ENCODE results near the gene OR9Q1. TPM values are rescaled to one million over a fixed set of nuclear protein-coding genes. Genes with fewer than 3 reads are reported as not detected.
A peak's percentile ranks its signal among the peaks of the same experiment; 100 is the strongest.

The OR9Q1 gene
- total RNA-seq, 1 donor from 2014 or later: not detected

DNA sequence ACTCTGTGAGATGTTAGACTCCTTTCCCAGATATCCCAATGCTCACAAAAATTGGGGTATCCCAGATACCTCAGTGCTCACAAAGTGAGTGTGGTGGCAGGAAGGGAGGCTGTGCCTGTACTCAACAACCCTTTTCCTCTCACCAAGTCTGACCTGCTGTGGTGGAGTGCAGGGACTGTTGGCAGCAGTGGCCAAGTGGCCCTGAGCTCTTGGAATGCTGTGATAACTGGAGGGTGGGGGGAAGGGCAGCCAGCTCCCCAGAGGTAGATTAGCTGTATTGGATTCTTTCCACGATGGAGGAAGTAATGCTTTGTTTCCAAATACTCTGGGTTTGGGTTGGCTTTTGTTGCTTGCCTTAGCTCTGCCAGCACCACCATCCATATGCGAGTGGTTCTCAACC is 46.0 kb upstream of the OR9Q1 start:
- Histone ChIP-seq H4K20me1 (ENCODE audit: low read depth) (no peaks in the 10 kb centered on the region), H3K79me2 (ENCODE audit: low read depth) (no peaks in the 10 kb centered on the region), H3K36me3 (no peaks in the 10 kb centered on the region), H3F3A (ENCODE audit: low read depth) (no peaks in the 10 kb centered on the region), H3K4me3 (no peak overlapping the region), H3K9me3 (ENCODE audit: low read depth) (no peaks in the 10 kb centered on the region), H3K27me3 (no peaks in the 10 kb centered on the region), H3K4me2 (peak overlapping the region; percentile 17), H2AFZ (replicated peaks) (no peak overlapping the region), H3K27ac (no peak overlapping the region), H3K4me1 (peaks cover 16% of the 10 kb centered on the region), H3K9ac (no peak overlapping the region)
- TF ChIP-seq EZH2phosphoT487 (IDR thresholded peaks at IDR 0.05) (no peak), EZH2 (IDR thresholded peaks at IDR 0.05) (no peak)
- TF ChIP-seq, protein P1, sequence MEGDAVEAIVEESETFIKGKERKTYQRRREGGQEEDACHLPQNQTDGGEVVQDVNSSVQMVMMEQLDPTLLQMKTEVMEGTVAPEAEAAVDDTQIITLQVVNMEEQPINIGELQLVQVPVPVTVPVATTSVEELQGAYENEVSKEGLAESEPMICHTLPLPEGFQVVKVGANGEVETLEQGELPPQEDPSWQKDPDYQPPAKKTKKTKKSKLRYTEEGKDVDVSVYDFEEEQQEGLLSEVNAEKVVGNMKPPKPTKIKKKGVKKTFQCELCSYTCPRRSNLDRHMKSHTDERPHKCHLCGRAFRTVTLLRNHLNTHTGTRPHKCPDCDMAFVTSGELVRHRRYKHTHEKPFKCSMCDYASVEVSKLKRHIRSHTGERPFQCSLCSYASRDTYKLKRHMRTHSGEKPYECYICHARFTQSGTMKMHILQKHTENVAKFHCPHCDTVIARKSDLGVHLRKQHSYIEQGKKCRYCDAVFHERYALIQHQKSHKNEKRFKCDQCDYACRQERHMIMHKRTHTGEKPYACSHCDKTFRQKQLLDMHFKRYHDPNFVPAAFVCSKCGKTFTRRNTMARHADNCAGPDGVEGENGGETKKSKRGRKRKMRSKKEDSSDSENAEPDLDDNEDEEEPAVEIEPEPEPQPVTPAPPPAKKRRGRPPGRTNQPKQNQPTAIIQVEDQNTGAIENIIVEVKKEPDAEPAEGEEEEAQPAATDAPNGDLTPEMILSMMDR (IDR thresholded peaks at IDR 0.05): no peak
- H3K4me3 Mint-ChIP-seq: no peak overlapping the region
- H3K36me3 Mint-ChIP-seq: no peaks in the 10 kb centered on the region
- peaks cover 3% of the 10 kb centered on the region for H3K27me3 Mint-ChIP-seq (ENCODE audit: insufficient read depth, low read depth)
- DNase-seq (ENCODE audit: low spot score): peak; percentile 17
- no peaks in the 10 kb centered on the region for H3K9me3 Mint-ChIP-seq
- peaks cover 5% of the 10 kb centered on the region for H3K4me1 Mint-ChIP-seq
- H3K27ac Mint-ChIP-seq: no peak overlapping the region

DNA sequence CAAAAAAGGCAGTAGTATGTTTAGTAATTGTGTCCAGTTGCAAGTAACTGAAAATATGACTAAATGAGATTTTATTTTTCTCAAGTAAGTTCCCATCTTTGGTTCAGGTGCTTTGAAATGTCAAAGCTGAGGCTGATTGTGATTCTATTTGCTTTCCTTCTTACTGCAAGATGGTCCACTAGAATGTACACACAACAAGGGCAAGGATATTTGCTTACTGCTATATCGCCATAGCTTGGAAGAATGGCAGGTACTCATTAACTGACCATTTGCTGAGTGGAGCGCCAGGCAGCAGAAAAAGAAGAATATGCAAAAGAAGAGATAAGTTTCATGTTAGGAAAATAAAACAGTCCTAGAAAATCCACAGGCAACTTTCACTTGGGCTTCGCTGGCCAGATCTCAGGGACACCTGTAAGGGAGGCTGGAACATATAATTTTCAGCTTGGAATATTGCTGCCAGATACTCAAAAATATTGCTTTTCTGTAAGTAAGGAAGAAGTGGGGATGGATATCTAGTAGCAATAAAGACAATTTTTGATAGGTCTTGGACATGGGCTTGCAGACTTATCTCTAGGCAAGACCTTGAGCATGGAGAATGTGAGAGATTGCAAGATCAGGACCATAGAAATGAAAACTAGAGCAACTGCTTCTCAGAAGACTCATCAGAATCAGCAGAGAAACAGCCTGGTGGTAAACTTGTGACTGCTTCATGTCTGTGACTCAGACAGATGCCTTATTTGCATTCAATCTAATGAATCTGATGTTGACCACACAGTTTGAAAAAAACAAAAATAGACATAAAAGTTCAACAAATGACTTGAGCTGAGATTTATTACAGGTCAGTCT is 44.8 kb upstream of the OR9Q1 start:
- Histone ChIP-seq H3K9me3 (ENCODE audit: low read depth) (no peaks in the 10 kb centered on the region), H4K20me1 (ENCODE audit: low read depth) (no peaks in the 10 kb centered on the region), H3K27ac (no peak overlapping the region), H2AFZ (replicated peaks) (no peak overlapping the region), H3K4me1 (peaks cover 28% of the 10 kb centered on the region), H3K9ac (no peak overlapping the region), H3K4me2 (no peak overlapping the region), H3K27me3 (no peaks in the 10 kb centered on the region), H3K36me3 (no peaks in the 10 kb centered on the region), H3F3A (ENCODE audit: low read depth) (no peaks in the 10 kb centered on the region), H3K79me2 (ENCODE audit: low read depth) (no peaks in the 10 kb centered on the region), H3K4me3 (no peak overlapping the region)
- peaks cover 15% of the 10 kb centered on the region for H3K4me1 Mint-ChIP-seq
- no peaks in the 10 kb centered on the region for H3K36me3 Mint-ChIP-seq
- no peak overlapping the region for H3K4me3 Mint-ChIP-seq
- peaks cover 3% of the 10 kb centered on the region for H3K27me3 Mint-ChIP-seq (ENCODE audit: insufficient read depth, low read depth)
- H3K9me3 Mint-ChIP-seq: no peaks in the 10 kb centered on the region
- DNase-seq (ENCODE audit: low spot score): no peak
- no peak overlapping the region for H3K27ac Mint-ChIP-seq
- TF ChIP-seq, protein P1 (IDR thresholded peaks at IDR 0.05): no peak
- TF ChIP-seq EZH2phosphoT487 (IDR thresholded peaks at IDR 0.05) (no peak), EZH2 (IDR thresholded peaks at IDR 0.05) (no peak)

DNA sequence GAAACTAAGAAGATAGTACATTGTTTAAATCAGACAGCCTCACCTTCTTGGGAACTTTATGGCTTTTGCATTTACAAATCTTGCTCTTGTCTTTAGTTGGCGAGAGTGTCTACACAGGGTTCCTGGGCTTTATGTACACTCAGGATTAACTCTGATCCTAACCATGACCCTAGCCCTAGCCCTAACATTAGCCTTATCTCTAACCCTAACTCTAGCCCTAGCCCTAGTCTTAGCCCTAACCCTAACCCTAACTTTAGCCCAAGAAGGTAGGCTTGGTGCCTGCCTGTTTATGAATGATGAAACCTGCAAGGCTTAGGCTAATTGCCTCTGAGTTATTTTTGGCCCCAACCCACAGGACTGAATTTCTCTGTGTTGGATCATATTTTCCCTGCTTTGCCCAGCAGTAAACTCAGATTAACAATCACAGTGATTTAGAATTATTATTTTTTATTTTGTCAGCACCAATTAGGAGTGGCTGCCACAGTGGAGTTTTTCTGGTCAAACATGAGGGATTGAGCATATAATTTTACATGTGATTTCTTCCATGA is 44.1 kb upstream of the OR9Q1 start:
- no peaks in the 10 kb centered on the region for H3K27me3 ChIP-seq
- Mint-ChIP-seq H3K27ac (no peak overlapping the region), H3K36me3 (no peaks in the 10 kb centered on the region), H3K27me3 (ENCODE audit: insufficient read depth, low read depth) (peaks cover 3% of the 10 kb centered on the region), H3K9me3 (no peaks in the 10 kb centered on the region), H3K4me3 (no peak overlapping the region), H3K4me1 (peaks cover 15% of the 10 kb centered on the region)
- H3K36me3 ChIP-seq: no peaks in the 10 kb centered on the region
- no peak overlapping the region for H2AFZ ChIP-seq (replicated peaks)
- no peaks in the 10 kb centered on the region for H3F3A ChIP-seq (ENCODE audit: low read depth)
- peaks cover 31% of the 10 kb centered on the region for H3K4me1 ChIP-seq
- H3K9ac ChIP-seq: no peak overlapping the region
- no peak overlapping the region for H3K4me2 ChIP-seq
- no peaks in the 10 kb centered on the region for H4K20me1 ChIP-seq (ENCODE audit: low read depth)
- no peaks in the 10 kb centered on the region for H3K79me2 ChIP-seq (ENCODE audit: low read depth)
- DNase-seq (ENCODE audit: low spot score): no peak
- TF ChIP-seq, protein P1 (IDR thresholded peaks at IDR 0.05): no peak
- no peak for TF ChIP-seq EZH2 (IDR thresholded peaks at IDR 0.05)
- TF ChIP-seq EZH2phosphoT487 (IDR thresholded peaks at IDR 0.05): no peak
- no peak overlapping the region for H3K27ac ChIP-seq
- no peak overlapping the region for H3K4me3 ChIP-seq
- H3K9me3 ChIP-seq (ENCODE audit: low read depth): no peaks in the 10 kb centered on the region
